Breast epithelium (tissue), 3 donors: ENCODE data around the gene USP24.

ENCODE experiments used
- POLR2A ChIP-seq: fragments of 450-650 bp; IDR thresholded peaks from one replicate; pipeline ENCODE4 v1.6.1; 2016; ENCODE audit warnings: antibody characterized with exemption, mild to moderate bottlenecking, moderate library complexity
- POLR2AphosphoS5 ChIP-seq, 3 donors: sonication (generic); formaldehyde crosslinking; IDR thresholded peaks; one replicate each; pipeline ENCODE4 v1.6.1; 2017; ENCODE audit warnings: antibody characterized with exemption in 3 of 3
- TF ChIP-seq, protein P1 (sequence below), 3 donors: fragments of 450-650 bp; IDR thresholded peaks; one replicate each; pipeline ENCODE4 v1.5.1; 2016 to 2017; ENCODE audit warnings: antibody characterized with exemption in 3 of 3, mild to moderate bottlenecking in 3 of 3, moderate library complexity in 3 of 3

DNA sequence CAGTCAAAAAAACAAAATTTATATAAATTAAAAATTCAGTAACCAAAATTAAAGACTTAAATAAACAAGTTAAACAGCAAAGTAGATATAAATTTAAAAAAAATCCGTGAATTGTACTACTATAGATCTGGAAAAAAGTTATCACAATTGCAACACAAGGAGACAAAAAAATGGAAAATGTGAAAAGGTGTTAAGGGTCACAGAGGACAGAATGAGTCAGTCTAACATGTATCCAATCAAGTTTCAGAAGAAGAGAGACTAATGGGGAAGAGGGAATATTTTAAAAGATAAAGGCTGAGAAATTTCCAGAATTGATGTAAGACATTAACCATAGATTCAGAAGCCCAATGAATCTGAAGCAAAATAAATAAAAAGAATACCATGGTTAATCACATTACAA is 46.0 kb downstream of the USP24 start:
- TF ChIP-seq, protein P1, sequence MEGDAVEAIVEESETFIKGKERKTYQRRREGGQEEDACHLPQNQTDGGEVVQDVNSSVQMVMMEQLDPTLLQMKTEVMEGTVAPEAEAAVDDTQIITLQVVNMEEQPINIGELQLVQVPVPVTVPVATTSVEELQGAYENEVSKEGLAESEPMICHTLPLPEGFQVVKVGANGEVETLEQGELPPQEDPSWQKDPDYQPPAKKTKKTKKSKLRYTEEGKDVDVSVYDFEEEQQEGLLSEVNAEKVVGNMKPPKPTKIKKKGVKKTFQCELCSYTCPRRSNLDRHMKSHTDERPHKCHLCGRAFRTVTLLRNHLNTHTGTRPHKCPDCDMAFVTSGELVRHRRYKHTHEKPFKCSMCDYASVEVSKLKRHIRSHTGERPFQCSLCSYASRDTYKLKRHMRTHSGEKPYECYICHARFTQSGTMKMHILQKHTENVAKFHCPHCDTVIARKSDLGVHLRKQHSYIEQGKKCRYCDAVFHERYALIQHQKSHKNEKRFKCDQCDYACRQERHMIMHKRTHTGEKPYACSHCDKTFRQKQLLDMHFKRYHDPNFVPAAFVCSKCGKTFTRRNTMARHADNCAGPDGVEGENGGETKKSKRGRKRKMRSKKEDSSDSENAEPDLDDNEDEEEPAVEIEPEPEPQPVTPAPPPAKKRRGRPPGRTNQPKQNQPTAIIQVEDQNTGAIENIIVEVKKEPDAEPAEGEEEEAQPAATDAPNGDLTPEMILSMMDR (IDR thresholded peaks at IDR 0.05): no peak
- TF ChIP-seq POLR2A: no peak
- no peak for TF ChIP-seq POLR2AphosphoS5 (IDR thresholded peaks at IDR 0.05)
